H4 (cell line): ENCODE data around the gene FGFR3. TPM values are rescaled to one million over a fixed set of nuclear protein-coding genes. Genes with fewer than 3 reads are reported as not detected.
"Not testable (repeated sequence)": the region's sequence is repeated elsewhere in the genome, so short reads cannot be mapped to it uniquely, and the experiment has no call there.

Experiments
- DNase-seq: peaks from one replicate; pipeline ENCODE4 v3.0.0-alpha.2; 2015; ENCODE audit warnings: low spot score
- total RNA-seq: library from RNA; depleted of rRNA; stranded (reverse); fragments of >200 nt; shearing (Covaris generic); gene quantifications from 2 replicates; pipeline ENCODE4 v1.2.3, GENCODE V29; 2014

The FGFR3 gene
- total RNA-seq, 1 experiment from 2014 or later = 1.7 TPM

GRCh38 chr4:1819284-1819683 lies 26.2 kb downstream of the FGFR3 start:
- no peak for DNase-seq

- no peak for DNase-seq
Observed at GRCh38 chr4:1819816-1820215, 26.7 kb downstream of the FGFR3 start.

DNA sequence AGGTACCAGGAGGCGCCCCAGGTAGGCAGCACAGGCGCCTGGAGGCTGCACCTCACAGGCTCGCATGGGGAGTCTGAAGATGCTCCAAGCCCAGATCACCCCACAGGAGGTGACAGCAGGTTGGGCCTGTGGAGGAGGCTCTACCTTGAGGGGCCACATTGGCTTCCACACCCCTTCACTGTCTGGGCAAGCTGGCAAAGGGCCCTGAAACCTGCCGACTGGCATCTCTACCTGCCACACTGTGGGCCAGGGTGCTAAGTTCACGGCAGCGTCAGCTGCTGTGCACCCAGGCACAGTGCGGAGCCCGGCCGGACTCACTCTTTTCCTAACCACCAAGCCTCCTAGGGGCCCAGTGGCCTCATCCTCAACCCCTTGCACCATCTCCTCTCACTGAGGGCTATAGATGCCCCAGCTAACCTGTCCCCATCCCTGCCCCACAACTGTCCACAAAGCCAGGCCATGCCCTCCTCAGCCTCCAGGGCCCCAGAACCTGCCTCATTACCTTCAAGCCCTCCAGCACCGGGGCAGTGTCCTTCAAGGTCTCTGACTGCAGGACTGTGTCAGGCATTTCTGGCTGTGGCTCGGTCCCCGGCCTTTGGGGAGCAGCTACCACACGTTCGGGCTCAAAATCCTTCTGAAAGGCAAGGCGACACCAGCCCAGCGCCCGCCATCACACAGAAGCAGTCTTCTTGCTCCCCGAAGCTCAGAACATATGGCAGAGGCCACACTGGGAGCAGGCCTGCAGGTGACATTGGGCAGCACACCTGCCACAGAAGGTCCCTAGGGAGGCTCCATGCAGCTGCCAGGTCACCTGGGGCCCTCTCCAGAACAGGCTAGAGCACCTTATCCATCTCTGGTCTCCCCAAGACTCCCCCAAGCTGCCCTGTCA lies 28.8 kb downstream of the FGFR3 start:
- no peak for DNase-seq

- no peak for DNase-seq
Observed at GRCh38 chr4:1822568-1823544, 29.8 kb downstream of the FGFR3 start.

DNA sequence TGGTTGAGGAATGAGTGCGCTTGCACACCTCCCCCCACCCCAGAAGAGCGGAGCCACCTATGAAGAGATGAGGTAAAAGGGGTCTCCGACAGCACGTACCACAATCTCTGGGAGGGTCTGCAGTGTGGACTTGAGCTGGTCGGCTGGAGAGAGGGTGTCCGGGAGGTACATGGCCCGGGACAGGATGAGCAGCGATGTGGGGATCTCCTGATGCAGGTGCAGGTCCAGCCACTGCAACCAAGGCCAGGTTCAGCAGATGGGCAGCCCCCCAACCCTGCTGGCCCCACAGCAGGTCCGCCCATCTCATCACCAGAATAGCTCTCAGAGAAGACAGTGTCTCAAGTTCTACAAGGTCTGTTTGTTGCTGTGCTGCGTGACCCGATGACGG lies 30.4 kb downstream of the FGFR3 start:
- no peak for DNase-seq

GRCh38 chr4:1824746-1825145 lies 31.7 kb downstream of the FGFR3 start:
- no peak for DNase-seq

GRCh38 chr4:1825326-1825725 lies 32.2 kb downstream of the FGFR3 start:
- no peak for DNase-seq

DNA sequence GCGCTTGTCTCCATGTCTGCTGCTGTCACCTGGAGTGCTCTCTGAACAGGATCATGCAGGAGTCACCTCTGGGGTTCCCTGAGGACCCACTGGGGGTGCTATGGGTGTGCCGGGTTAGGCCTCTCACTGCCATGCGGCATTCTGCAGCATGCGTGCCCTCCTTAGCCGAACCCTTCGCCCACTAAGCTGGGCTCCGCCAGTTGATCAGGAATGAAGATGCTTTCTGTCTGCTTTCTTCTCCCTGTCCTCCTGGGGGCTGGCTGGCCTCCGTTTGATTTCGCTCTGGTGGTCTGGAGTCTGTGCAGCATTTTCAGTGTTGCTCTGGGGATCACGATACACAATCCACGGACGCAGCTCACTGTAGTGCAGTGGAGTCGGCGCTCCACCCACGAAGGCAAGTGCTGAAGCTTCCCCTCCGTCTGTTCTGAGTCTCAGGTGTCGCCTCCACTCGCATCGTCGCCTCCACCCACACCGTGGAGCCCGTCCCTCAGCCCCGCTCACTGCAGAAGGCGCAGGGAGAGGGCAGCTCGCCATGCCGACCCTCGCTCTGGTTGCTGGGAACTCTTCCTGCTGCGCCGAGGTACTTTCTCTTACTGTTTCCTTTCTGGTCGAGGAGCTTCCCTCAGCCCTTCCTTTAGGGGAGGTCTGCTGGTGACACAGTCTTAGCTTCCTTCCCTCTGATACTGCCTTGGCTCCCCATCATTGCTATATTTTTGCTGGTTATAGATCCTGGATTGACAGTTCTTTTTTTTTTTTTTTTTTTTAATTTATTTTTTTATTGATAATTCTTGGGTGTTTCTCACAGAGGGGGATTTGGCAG lies 33.6 kb downstream of the FGFR3 start:
- no peak for DNase-seq

DNA sequence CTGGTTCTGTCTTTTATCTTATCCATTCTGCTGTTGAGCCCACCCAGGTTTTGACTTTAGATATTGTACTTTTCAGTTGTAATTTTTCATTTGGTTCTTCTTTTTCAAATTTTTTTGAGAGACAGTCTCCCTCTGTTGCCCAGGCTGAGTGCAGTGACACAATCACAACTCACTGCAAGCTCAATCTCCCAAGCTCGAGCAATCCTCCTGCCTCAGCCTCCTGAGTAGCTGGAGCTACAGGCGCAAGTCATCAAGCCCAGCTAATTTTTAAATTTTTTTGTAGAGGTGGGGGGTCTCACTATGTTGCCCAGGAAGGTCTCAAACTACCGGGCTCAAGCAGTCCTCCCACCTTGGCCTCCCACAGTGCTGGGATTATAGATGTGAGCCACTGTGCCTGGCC lies 37.1 kb downstream of the FGFR3 start:
- DNase-seq = no peak

GRCh38 chr4:1830642-1831228 lies 37.6 kb downstream of the FGFR3 start:
- DNase-seq = no peak

DNA sequence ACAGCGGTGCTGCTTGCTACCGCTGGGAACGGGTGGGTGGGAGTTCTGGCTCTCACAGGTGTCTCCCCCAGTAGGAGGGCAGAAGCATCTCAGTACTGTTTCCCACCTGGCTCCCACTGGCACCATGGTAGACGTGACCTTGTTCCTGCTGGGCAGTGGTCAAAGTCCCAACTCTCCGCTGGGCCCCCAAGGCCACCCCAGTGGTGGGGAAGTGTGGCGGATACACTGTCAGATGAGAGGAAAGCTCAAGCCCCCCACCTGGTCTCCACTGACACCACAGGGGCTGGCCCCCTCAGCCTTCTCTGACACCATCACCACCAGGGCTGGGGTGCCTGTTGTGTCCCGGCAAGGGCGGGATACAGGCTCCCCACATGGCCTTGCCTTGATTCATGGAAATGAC lies 38.2 kb downstream of the FGFR3 start:
- DNase-seq = no peak

GRCh38 chr4:1832690-1833089 lies 39.6 kb downstream of the FGFR3 start:
- DNase-seq = no peak

- DNase-seq = no peak
Observed at GRCh38 chr4:1833307-1834046, 40.4 kb downstream of the FGFR3 start.

DNA sequence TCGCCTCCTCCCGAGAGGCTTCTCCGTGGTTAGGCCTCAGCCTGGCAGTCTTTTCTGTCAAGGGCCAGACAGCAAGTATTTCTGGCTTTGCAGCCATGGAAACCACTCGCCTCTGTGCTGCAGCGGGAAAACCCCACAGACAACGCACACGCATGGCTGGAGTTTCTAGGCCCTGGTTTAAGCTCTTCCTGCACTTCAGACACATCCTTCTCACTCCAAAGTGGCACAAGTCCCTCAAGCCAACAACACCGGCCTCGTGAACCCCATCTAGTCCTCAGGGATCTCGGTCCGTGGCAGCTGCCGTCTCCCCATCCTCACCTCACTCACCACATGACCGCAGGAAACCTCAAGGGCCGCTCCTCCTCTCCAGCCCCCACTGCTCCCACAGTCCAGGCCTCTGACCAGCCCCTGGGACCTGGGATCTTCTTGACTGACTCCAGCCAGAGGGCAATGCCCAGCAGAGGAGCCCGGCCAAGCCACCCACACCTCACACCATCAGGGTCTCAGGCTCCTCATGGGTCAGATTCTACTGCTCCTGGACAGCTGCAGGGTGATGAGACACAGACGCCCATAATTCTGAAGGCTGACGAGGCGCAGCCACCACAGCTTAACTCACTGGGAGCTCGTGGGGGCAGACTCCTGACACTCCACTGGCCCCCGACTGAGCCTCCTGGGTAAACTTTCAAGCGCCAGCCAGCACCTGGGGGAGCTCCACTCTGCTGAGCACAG lies 41.1 kb downstream of the FGFR3 start:
- no peak for DNase-seq

- DNase-seq = not testable (repeated sequence)
Observed at GRCh38 chr4:1835836-1836235, 42.7 kb downstream of the FGFR3 start.

DNA sequence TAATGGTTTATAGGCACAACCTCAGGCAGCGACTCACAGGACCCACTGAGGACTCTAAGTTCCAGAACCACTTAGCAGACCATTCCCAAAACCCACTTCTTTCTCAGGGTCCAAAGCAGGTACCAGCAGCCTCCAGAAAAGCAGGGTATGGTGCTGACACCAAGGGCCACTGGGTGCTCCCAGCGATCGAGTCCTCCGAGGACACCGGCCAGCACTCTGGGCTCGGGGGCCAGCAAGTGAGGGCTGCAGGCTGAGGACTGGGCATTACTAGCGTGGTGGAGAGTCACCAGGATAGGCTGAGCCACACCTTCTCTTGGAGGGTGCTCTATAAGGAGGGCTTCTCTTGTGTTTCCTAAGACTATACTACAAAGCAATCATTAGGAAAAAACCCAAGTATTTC lies 43.6 kb downstream of the FGFR3 start:
- no peak for DNase-seq

DNA sequence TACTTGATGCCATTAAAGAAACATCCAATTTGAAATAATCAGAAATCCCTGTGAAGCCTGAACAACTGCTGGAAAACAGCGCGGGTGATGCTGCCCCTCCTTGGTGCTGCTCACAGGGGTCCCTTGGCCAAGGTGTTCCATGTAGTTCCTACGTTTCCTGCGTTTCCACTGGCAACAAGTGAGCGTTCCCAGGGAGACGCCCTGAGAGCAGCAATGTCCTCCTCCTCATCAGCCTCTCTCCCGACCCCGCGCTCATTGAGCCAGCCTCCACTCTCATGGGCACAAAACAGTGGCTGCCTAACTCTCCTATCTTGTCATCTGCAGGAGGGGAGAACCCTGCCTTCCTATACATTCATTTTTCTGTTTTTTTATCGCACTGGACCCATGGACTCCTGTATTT lies 44.0 kb downstream of the FGFR3 start:
- DNase-seq = no peak

DNA sequence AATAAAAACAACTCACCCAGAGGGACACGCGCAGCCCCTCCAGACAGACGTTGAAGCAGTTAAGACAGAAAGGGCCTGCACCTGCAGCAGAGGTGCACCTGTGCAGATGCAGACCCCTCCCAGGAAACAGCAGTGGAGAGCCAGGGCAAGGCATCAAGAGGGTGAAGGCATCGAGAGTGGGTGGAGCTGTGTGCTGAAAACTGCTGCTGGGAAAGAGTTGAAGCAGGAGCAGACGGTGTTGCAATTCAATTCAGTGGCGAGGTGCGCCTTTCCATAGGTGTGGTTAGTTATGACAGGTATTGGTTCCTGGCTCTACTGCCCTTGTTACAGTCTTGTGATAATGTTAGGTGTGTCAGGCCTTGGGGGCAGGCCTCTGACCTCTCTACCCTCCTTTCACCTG lies 46.2 kb downstream of the FGFR3 start:
- DNase-seq = no peak

DNA sequence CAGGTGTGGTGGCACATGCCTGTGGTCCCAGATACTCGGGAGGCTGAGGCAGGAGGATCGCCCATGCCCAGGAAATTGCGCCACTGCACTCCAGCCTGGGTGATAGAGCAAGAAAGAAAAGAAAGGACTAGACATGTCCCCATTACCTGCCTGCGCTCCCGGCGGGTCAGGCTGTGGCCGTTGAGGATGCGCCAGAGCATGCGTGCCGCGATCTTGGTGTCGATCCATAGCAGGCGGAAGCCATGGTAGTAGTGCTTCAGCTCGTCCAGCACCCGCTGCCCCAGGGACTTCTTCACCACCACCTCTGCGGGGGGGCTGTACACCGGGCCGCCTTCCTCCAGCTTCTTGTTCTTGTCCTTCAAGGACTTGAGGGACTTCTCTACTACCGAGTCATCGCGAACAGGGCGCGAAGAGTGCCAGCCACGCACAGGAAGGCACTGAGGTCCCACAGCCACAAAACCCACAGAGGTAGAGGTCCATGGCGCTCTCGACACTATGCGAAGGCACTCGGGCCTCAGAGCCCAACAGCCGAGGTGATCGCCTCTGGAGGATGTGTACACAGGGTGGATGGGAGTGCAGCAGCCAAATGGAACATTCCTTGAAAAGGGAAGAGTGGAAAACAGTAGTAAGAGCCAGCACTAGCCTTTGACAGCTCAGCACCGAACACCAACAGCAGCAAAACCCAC lies 48.3 kb downstream of the FGFR3 start:
- no peak for DNase-seq

DNA sequence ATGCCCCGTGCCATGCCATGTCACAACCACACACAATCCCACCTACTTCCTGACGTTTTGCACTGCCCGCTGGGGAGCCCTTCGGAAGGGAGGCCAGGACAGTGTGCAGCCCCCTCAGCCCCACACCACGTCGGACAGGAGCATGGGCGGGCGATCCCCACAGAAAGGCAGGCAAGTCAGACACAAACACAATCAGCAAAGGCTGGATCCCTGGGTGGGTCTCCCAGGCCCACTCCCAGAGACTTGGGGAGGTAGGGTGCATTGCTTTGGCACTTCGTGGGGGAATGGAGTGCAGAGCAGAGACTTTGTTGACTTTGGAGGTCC lies 48.8 kb downstream of the FGFR3 start:
- DNase-seq = no peak
